Hepatocyte (in vitro differentiated cells): ENCODE measurements around the gene ARFGEF3.

ENCODE experiments used
- EZH2 ChIP-seq: fragments of 200-600 bp; sonication (generic); IDR thresholded peaks from 2 replicates; pipeline ENCODE4 v1.6.1; 2016; ENCODE audit warnings: antibody characterized with exemption, mild to moderate bottlenecking, borderline replicate concordance
- EZH2phosphoT487 ChIP-seq: fragments of 200-600 bp; sonication (generic); IDR thresholded peaks from one replicate; pipeline ENCODE4 v1.6.1; 2018; ENCODE audit warnings: antibody characterized with exemption, mild to moderate bottlenecking, low read depth, moderate library complexity; ENCODE audit not compliant: unreplicated experiment, severe bottlenecking
- TF ChIP-seq, protein P1 (sequence below): fragments of 200-600 bp; sonication (generic); IDR thresholded peaks from 2 replicates; pipeline ENCODE4 v1.5.1; 2016; ENCODE audit warnings: antibody characterized with exemption, mild to moderate bottlenecking; ENCODE audit not compliant: poor library complexity

DNA sequence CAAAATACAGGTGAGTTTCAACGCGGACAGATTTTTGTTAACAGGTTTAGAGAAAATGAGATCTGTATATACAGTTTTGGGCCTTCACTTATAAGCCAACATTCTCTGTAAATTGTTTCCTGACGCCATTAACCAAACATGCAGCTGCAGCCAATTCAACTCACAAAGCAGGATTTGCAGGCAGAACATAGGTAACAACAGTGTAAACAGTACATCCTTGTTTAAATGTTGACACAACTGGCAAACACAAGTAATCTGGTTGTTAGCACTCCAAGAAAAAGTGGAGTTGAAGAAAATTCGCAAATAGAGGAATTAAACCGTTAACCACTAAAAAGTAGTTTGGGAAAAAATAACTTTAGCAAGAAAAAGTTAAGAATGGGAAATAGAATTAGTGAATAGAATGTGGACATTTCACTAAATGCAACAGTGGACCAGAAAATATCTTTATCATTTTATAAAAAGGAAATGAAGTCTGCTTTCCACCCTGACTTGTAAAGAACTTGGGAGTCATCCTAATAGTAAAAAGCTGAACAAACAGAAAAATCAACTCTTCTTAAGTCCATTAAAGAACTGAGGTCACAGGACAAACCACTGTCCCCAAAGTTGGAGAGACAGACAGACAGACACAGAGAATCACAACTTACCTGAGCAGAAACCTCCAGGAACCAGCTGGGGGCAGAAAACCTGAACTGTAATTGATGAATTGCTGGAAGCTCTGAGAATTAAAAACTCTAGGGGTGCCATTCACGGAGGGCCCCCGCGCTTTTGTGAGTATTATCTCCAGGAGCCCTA, 226.0 kb downstream of the ARFGEF3 start:
- TF ChIP-seq, protein P1, sequence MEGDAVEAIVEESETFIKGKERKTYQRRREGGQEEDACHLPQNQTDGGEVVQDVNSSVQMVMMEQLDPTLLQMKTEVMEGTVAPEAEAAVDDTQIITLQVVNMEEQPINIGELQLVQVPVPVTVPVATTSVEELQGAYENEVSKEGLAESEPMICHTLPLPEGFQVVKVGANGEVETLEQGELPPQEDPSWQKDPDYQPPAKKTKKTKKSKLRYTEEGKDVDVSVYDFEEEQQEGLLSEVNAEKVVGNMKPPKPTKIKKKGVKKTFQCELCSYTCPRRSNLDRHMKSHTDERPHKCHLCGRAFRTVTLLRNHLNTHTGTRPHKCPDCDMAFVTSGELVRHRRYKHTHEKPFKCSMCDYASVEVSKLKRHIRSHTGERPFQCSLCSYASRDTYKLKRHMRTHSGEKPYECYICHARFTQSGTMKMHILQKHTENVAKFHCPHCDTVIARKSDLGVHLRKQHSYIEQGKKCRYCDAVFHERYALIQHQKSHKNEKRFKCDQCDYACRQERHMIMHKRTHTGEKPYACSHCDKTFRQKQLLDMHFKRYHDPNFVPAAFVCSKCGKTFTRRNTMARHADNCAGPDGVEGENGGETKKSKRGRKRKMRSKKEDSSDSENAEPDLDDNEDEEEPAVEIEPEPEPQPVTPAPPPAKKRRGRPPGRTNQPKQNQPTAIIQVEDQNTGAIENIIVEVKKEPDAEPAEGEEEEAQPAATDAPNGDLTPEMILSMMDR = no peak
- no peak for TF ChIP-seq EZH2
- TF ChIP-seq EZH2phosphoT487 = no peak
